Right lobe of liver (tissue), 4 donors: ENCODE data around the gene IRF2BP2.

ENCODE experiments used
- CTCF ChIP-seq, 4 donors: fragments of 200-600 bp in 3 of 4; fragments of 450-650 bp in 1 of 4; IDR thresholded peaks; one replicate each; pipeline versions ENCODE4 v1.5.1 to v1.8.0; 2016 to 2022; ENCODE audit warnings: antibody characterized with exemption in 4 of 4, mild to moderate bottlenecking in 2 of 4
- POLR2A ChIP-seq: fragments of 450-650 bp; IDR thresholded peaks from one replicate; pipeline ENCODE4 v1.6.1; 2017; ENCODE audit warnings: antibody characterized with exemption, mild to moderate bottlenecking
- donor health status: DM: no; HTN: no; CAD: no.
- donor health status: DM: no; HTN: no; CAD: no.
- donor health status: DM: no; HTN: yes; CAD: no.

- TF ChIP-seq CTCF (IDR thresholded peaks at IDR 0.05) (no peak), POLR2A (peak; percentile 47)
Measured at GRCh38 chr1:234619794-234620247, 9.8 kb upstream of the IRF2BP2 start.
